HG02623 (cell line): Measurements from ENCODE around the gene OPN5.
"Not testable (repeated sequence)": the region's sequence is repeated elsewhere in the genome, so short reads cannot be mapped to it uniquely, and the experiment has no call there.

ENCODE experiments used
- ATAC-seq: cut with Tn5 transposase; IDR thresholded peaks from one replicate; pipeline ENCODE4 v1.9.1; 2021; ENCODE audit warnings: moderate library complexity; ENCODE audit not compliant: unreplicated experiment

The OPN5 gene

GRCh38 chr6:47781732-47782131 lies at the start of gene OPN5:
Gene OPN5 (plus strand): TSS chr6:47782032. CDS start chr6:47782067, 35 bp downstream.
- no peak for ATAC-seq

GRCh38 chr6:47733879-47734558 lies 47.8 kb upstream of the OPN5 start:
- ATAC-seq: peak; percentile 75

GRCh38 chr6:47734831-47735481 lies 46.9 kb upstream of the OPN5 start:
- no peak for ATAC-seq

GRCh38 chr6:47736083-47736700 lies 45.6 kb upstream of the OPN5 start:
- no peak for ATAC-seq

GRCh38 chr6:47737406-47737805 lies 44.4 kb upstream of the OPN5 start:
- no peak for ATAC-seq

GRCh38 chr6:47740714-47741113 lies 41.1 kb upstream of the OPN5 start:
- ATAC-seq: no peak

- peak; percentile 54 for ATAC-seq
These were observed 40.0 kb upstream of the OPN5 start for GRCh38 chr6:47741807-47742206.

GRCh38 chr6:47743744-47744143 lies 38.1 kb upstream of the OPN5 start:
- no peak for ATAC-seq

GRCh38 chr6:47745269-47745668 lies 36.6 kb upstream of the OPN5 start:
- ATAC-seq: not testable (repeated sequence)

- ATAC-seq: no peak
These were observed 32.1 kb upstream of the OPN5 start for GRCh38 chr6:47749757-47750156.

GRCh38 chr6:47752801-47753200 lies 29.0 kb upstream of the OPN5 start:
- no peak for ATAC-seq

GRCh38 chr6:47759364-47759763 lies 22.5 kb upstream of the OPN5 start:
- ATAC-seq: no peak

- ATAC-seq: no peak
These were observed 19.3 kb upstream of the OPN5 start for GRCh38 chr6:47762502-47762901.

- no peak for ATAC-seq
These were observed 15.4 kb upstream of the OPN5 start for GRCh38 chr6:47766445-47766844.

GRCh38 chr6:47767102-47767501 lies 14.7 kb upstream of the OPN5 start:
- ATAC-seq: no peak

GRCh38 chr6:47769982-47770381 lies 11.8 kb upstream of the OPN5 start:
- no peak for ATAC-seq

- ATAC-seq: no peak
These were observed 9.5 kb upstream of the OPN5 start for GRCh38 chr6:47772359-47772758.

- no peak for ATAC-seq
These were observed 8.8 kb upstream of the OPN5 start for GRCh38 chr6:47773005-47773404.

- ATAC-seq: peak; percentile 98
These were observed 1.1 kb upstream of the OPN5 start for GRCh38 chr6:47780510-47781356.

- no peak for ATAC-seq
These were observed 3.4 kb downstream of the OPN5 start for GRCh38 chr6:47785182-47785581.
